Esophagus muscularis mucosa (tissue), 4 donors: ENCODE measurements around the gene MTG2. TPM values are rescaled to one million over a fixed set of nuclear protein-coding genes. Genes with fewer than 3 reads are reported as not detected.
A peak's percentile ranks its signal among the peaks of the same experiment; 100 is the strongest.

Source experiments
- DNase-seq: peaks from one replicate; pipeline ENCODE4 v3.0.0-alpha.2; 2017; ENCODE audit errors: extremely low spot score
- H3K27ac ChIP-seq, 4 donors: fragments of 200-600 bp; sonication (generic); replicated peaks in 1 of 4; 1 replicate in 3 of 4; 2 replicates in 1 of 4; pipeline ENCODE4 v1.5.1; 2016 to 2019; ENCODE audit warnings: mild to moderate bottlenecking in 1 of 4
- H3K27me3 ChIP-seq, 4 donors: fragments of 200-600 bp; sonication (generic); one replicate each; pipeline versions ENCODE4 v1.5.1 to v1.6.0; 2016 to 2019
- H3K36me3 ChIP-seq, 4 donors: fragments of 200-600 bp; sonication (generic); one replicate each; pipeline ENCODE4 v1.5.1; 2016 to 2019
- H3K4me1 ChIP-seq, 4 donors: fragments of 200-600 bp; sonication (generic); one replicate each; pipeline ENCODE4 v1.5.1; 2016 to 2019
- H3K4me3 ChIP-seq, 4 donors: fragments of 200-600 bp; sonication (generic); 1 replicate in 2 of 4; 2 replicates in 2 of 4; pipeline ENCODE4 v1.5.1; 2016 to 2019; ENCODE audit warnings: mild to moderate bottlenecking in 4 of 4, moderate library complexity in 1 of 4
- H3K9me3 ChIP-seq, 4 donors: fragments of 200-600 bp; sonication (generic); 1 replicate in 3 of 4; 2 replicates in 1 of 4; pipeline ENCODE4 v1.5.1; 2016 to 2019
- EP300 ChIP-seq: sonication (generic); formaldehyde crosslinking; IDR thresholded peaks from one replicate; pipeline ENCODE4 v1.6.1; 2017; ENCODE audit warnings: antibody characterized with exemption
- POLR2A ChIP-seq: fragments of 450-650 bp; IDR thresholded peaks from one replicate; pipeline ENCODE4 v1.6.1; 2017; ENCODE audit warnings: antibody characterized with exemption, moderate library complexity, mild to moderate bottlenecking, low read depth
- POLR2AphosphoS5 ChIP-seq, 2 donors: sonication (generic); formaldehyde crosslinking; IDR thresholded peaks; one replicate each; pipeline ENCODE4 v1.6.1; 2017; ENCODE audit warnings: antibody characterized with exemption in 2 of 2
- WGBS: methylation state at CpG from one replicate; pipeline ENCODE4 v1.1.5; 2018; 5-methylcytosine and 5-hydroxymethylcytosine counted together
- intact Hi-C: fragments of 100-400 bp; cut with DNase I; formaldehyde crosslinking; loops from one replicate; pipeline ENCODE4 v1.15.1; 2023
- total RNA-seq, 4 donors: library from RNA; depleted of rRNA; stranded (reverse); fragments of >200 nt; gene quantifications; one replicate each; pipeline versions ENCODE4 v1.1.0 to v1.2.1, GENCODE V29; 2016
- TF ChIP-seq, protein P1 (sequence below), 3 experiments: fragments of 200-600 bp in 2 of 3; fragments of 450-650 bp in 1 of 3; sonication (generic) in 2 of 3; IDR thresholded peaks; one replicate each; pipeline ENCODE4 v1.5.1; 2017 to 2019; ENCODE audit warnings: antibody characterized with exemption in 3 of 3, mild to moderate bottlenecking in 2 of 3, moderate library complexity in 1 of 3

MTG2 gene
- total RNA-seq, 4 donors from 2014 or later, result 21.6 to 26.5 (median 26.0) TPM

DNA sequence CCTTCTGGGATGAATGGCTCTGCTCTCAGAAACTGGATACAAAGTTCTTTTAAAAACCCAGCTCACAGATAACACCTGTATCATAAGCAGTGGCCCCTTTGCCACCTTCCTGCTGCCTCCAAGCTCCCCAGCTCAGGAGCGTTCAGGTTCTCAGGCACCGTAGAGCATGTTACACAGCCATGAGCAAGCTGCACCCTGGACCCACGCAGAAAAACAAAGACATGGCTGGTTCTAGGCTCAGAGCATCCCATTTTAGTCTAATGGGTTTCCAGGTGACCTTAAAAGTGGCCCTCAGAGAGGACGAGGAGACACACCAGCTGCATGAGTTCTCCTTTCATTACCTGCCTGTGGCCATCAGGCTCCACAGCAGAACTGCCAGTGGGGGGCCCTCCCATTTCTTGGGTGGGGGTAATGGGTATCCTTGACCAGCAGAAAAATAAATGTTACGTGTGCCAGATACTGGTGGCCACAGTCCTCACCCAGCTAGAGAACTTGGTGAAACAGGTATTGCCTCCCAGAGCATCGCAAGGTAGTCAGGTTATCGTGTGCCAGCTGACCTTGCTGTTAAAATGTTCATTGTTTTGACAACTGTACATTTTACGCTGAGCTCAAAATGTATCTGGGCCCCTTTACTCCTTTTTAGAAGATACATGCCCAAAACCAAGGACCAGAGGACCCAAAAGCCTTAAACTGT, 47.1 kb upstream of the MTG2 start:
- peak overlapping the region; percentile 52 to 69 (median 60) for H3K27ac ChIP-seq
- intact Hi-C loops, result loop anchor here (5.0 kb wide), 3 partner anchors 73 to 123 kb away; no protein-coding TSS in a partner anchor
- H3K4me1 ChIP-seq, result peaks cover 39 to 60% (median 42%) of the 10 kb centered on the region in 4 donors

DNA sequence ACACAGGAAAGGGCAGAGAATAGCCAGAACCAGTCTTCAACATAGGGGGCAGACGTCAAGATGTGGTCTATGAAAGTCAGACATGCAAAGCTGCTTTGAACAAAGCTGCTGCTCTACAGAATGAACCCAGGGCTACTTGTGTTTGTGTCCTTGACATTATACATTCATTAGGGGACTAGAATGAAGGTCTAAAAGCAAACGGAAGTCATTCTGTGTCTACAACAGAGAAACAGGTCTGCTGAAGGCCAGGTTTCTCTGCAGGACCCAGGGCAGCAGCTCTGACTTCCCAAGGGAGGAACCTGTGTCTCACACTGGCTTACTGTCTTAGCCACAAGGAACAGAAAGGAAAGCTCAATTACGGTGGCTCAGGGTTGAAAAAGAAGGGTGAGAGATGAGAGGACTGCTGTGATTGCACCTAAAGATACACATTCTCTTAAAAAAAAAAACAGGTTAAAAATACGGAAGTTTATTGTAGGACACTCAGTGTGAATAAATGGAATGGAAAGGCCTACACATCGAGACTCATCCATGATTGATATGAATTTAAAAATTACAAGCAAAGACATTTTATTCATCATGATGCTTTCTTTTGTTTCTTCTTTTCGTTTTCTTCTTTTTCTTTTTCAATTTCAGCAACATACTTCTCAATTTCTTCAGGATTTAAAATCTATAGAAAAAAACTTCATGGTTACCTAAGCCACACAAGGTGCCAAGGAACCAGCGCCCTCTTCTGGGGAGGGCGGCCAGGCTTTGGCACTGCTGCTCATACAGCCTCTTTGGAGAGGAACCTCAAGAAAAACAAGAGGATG, 46.3 kb upstream of the MTG2 start:
- H3K9me3 ChIP-seq, result no peaks in the 10 kb centered on the region
- H3K4me3 ChIP-seq, result no peak overlapping the region
- H3K27ac ChIP-seq, result peak overlapping the region in 3 of 4 donors; percentile 29 to 69 (median 56)
- no peak for TF ChIP-seq EP300
- TF ChIP-seq, protein P1, sequence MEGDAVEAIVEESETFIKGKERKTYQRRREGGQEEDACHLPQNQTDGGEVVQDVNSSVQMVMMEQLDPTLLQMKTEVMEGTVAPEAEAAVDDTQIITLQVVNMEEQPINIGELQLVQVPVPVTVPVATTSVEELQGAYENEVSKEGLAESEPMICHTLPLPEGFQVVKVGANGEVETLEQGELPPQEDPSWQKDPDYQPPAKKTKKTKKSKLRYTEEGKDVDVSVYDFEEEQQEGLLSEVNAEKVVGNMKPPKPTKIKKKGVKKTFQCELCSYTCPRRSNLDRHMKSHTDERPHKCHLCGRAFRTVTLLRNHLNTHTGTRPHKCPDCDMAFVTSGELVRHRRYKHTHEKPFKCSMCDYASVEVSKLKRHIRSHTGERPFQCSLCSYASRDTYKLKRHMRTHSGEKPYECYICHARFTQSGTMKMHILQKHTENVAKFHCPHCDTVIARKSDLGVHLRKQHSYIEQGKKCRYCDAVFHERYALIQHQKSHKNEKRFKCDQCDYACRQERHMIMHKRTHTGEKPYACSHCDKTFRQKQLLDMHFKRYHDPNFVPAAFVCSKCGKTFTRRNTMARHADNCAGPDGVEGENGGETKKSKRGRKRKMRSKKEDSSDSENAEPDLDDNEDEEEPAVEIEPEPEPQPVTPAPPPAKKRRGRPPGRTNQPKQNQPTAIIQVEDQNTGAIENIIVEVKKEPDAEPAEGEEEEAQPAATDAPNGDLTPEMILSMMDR (IDR thresholded peaks at IDR 0.05), result peak; percentile 68 to 85 (median 79)
- TF ChIP-seq POLR2A, result no peak
- TF ChIP-seq POLR2AphosphoS5 (IDR thresholded peaks at IDR 0.05), result peak; percentile 40 to 69
- peaks cover 46 to 67% (median 50%) of the 10 kb centered on the region in 4 donors for H3K4me1 ChIP-seq
- peaks cover 48 to 94% (median 91%) of the 10 kb centered on the region in 4 donors for H3K36me3 ChIP-seq
- no peaks in the 10 kb centered on the region for H3K27me3 ChIP-seq
- no peak for DNase-seq
- 40% methylated on average over 8 of the region's 8 CpGs for WGBS
- intact Hi-C loops, result loop anchor here (5.0 kb wide), 3 partner anchors 74 to 124 kb away; no protein-coding TSS in a partner anchor

More for the DNA sequence above, 47.1 kb upstream of the MTG2 start:
- H3K4me3 ChIP-seq, result no peak overlapping the region
- no peak for DNase-seq
- TF ChIP-seq POLR2A, result no peak
- TF ChIP-seq EP300, result no peak
- TF ChIP-seq, protein P1 (IDR thresholded peaks at IDR 0.05), result no peak
- TF ChIP-seq POLR2AphosphoS5 (IDR thresholded peaks at IDR 0.05), result no peak
- no peaks in the 10 kb centered on the region for H3K9me3 ChIP-seq
- peaks cover 56 to 100% (median 98%) of the 10 kb centered on the region in 4 donors for H3K36me3 ChIP-seq
- no peaks in the 10 kb centered on the region for H3K27me3 ChIP-seq
- 87% methylated on average over 7 of the region's 8 CpGs for WGBS

DNA sequence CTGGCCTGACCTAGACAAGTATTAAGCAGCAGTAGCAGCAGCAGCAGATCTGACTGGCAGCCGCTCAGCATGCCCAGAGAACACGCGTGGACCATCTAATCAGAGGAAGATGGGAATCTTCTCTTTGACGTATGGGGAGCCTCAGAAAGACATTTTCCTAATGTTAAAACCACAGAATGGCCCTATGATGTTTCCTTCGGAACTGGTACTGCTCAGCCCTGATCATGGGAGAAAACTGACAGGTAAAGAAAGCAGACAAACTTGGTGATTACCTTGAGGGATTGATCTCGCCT, 45.8 kb upstream of the MTG2 start:
- peaks cover 42 to 88% (median 86%) of the 10 kb centered on the region in 4 donors for H3K36me3 ChIP-seq
- H3K4me1 ChIP-seq, result peaks cover 47 to 67% (median 51%) of the 10 kb centered on the region in 4 donors
- no peaks in the 10 kb centered on the region for H3K27me3 ChIP-seq
- TF ChIP-seq, protein P1 (IDR thresholded peaks at IDR 0.05), result peak in 1 of 3 experiments; percentile 10
- no peak for TF ChIP-seq POLR2AphosphoS5 (IDR thresholded peaks at IDR 0.05)
- TF ChIP-seq EP300, result no peak
- no peak for TF ChIP-seq POLR2A
- intact Hi-C loops, result loop anchor here (5.0 kb wide), 3 partner anchors 75 to 125 kb away; no protein-coding TSS in a partner anchor
- no peak overlapping the region for H3K4me3 ChIP-seq
- no peak for DNase-seq
- no peaks in the 10 kb centered on the region for H3K9me3 ChIP-seq
- H3K27ac ChIP-seq, result peak overlapping the region in 3 of 4 donors; percentile 29 to 69 (median 56)
- WGBS, result 68% methylated on average over 6 of the region's 6 CpGs

DNA sequence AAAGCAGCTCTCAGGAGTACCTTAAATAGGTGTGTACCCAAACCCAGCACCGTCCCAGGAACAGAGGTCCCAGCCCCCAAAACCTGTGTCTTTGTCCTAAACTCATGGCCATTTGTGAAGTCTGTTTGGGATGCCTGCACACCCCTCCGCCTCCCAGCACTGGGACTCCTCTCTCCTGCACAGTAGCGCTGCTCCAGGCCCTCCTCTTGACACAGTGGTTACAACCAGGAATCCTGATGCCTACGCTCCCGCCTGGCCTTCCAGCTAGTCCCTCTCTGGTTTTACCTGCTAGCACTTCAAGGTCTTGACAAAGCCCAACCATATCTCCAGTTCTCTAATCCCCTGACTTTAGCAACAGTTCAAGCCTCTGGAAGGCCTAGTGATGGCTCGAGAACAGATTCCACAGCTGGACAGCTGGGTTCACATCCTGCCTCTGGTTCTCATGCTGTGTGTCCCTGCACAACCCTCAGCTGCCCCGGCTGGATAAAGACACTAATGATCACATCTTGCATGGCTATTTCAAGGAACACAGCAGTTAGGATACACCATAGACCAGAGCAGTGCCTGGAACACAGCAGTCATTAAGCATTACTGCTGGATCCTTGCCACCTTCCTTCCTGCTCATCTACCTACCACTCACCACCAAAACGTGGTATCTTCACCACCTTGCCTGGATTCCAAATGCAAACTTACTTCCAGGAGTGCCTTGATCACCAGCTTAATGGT, 45.2 kb upstream of the MTG2 start:
- WGBS, result 80% methylated on average over 7 of the region's 8 CpGs
- TF ChIP-seq, protein P1 (IDR thresholded peaks at IDR 0.05), result no peak
- TF ChIP-seq POLR2A (no peak), POLR2AphosphoS5 (IDR thresholded peaks at IDR 0.05) (no peak), EP300 (no peak)
- no peak for DNase-seq
- Histone ChIP-seq H3K36me3 (peaks cover 39 to 82% (median 80%) of the 10 kb centered on the region in 4 donors), H3K9me3 (no peaks in the 10 kb centered on the region), H3K4me1 (peaks cover 46 to 64% (median 49%) of the 10 kb centered on the region in 4 donors), H3K27ac (peak overlapping the region in 2 of 4 donors; percentile 29 to 69), H3K4me3 (no peak overlapping the region), H3K27me3 (no peaks in the 10 kb centered on the region)
- intact Hi-C loops, result loop anchor here (5.0 kb wide), 3 partner anchors 75 to 125 kb away; no protein-coding TSS in a partner anchor
